HCT116 (cell line): ENCODE measurements around the gene MYH13.

Experiments
- CEBPB ChIP-seq: IDR thresholded peaks from 2 replicates; pipeline ENCODE4 v1.6.1; 2012; ENCODE audit warnings: low read depth
- EZH2phosphoT487 ChIP-seq: fragments of 200-600 bp; IDR thresholded peaks from 2 replicates; pipeline ENCODE4 v1.6.1; 2018; ENCODE audit warnings: antibody characterized with exemption, borderline replicate concordance
- JUND ChIP-seq: IDR thresholded peaks from 2 replicates; pipeline ENCODE4 v1.6.1; 2012
- POLR2A ChIP-seq: IDR thresholded peaks from 2 replicates; pipeline ENCODE4 v1.7.0; 2011; ENCODE audit warnings: borderline replicate concordance; ENCODE audit not compliant: insufficient read depth, insufficient read length; ENCODE audit errors: extremely low read depth
- POLR2AphosphoS5 ChIP-seq: IDR thresholded peaks from 2 replicates; pipeline ENCODE4 v1.6.1; 2011; ENCODE audit warnings: mild to moderate bottlenecking, low read depth, low read length, moderate library complexity
- RAD21 ChIP-seq: IDR thresholded peaks from 2 replicates; pipeline ENCODE4 v1.6.1; 2012; ENCODE audit warnings: low read depth, mild to moderate bottlenecking
- TF ChIP-seq, protein P1 (sequence below), 3 experiments: fragments of 200-600 bp in 1 of 3; sonication (generic) in 1 of 3; IDR thresholded peaks in 2 of 3; conservative IDR thresholded peaks in 1 of 3; 2 replicates each; pipeline ENCODE4 v1.5.1; 2012 to 2017; ENCODE audit warnings: low read depth in 2 of 3, low read length in 2 of 3, antibody characterized with exemption in 1 of 3, borderline replicate concordance in 1 of 3, control low read depth in 1 of 3, mild to moderate bottlenecking in 1 of 3, mixed read lengths in 1 of 3, mixed run types in 1 of 3, moderate library complexity in 1 of 3; ENCODE audit not compliant: insufficient read depth in 1 of 3

GRCh38 chr17:10280068-10280467 lies 92.7 kb downstream of the MYH13 start:
- TF ChIP-seq JUND: no peak
- TF ChIP-seq, protein P1, sequence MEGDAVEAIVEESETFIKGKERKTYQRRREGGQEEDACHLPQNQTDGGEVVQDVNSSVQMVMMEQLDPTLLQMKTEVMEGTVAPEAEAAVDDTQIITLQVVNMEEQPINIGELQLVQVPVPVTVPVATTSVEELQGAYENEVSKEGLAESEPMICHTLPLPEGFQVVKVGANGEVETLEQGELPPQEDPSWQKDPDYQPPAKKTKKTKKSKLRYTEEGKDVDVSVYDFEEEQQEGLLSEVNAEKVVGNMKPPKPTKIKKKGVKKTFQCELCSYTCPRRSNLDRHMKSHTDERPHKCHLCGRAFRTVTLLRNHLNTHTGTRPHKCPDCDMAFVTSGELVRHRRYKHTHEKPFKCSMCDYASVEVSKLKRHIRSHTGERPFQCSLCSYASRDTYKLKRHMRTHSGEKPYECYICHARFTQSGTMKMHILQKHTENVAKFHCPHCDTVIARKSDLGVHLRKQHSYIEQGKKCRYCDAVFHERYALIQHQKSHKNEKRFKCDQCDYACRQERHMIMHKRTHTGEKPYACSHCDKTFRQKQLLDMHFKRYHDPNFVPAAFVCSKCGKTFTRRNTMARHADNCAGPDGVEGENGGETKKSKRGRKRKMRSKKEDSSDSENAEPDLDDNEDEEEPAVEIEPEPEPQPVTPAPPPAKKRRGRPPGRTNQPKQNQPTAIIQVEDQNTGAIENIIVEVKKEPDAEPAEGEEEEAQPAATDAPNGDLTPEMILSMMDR (IDR thresholded peaks at IDR 0.05 in 2 of 3, conservative IDR thresholded peaks at IDR 0.05 in 1 of 3; ENCODE audit: borderline replicate concordance in 1 of 3, insufficient read depth in 1 of 3, low read depth in 2 of 3, low read length in 2 of 3): no peak
- TF ChIP-seq RAD21: no peak
- no peak for TF ChIP-seq POLR2A
- TF ChIP-seq EZH2phosphoT487: no peak
- TF ChIP-seq CEBPB: no peak
- TF ChIP-seq POLR2AphosphoS5: no peak
